H1 (cell line): ENCODE results near the gene UGT3A1. TPM values are rescaled to one million over a fixed set of nuclear protein-coding genes. Genes with fewer than 3 reads are reported as not detected.

ENCODE experiments used
- CTCF ChIA-PET: fragments of 300-600 bp; sonication (Branson Sonifier 250); formaldehyde crosslinking; loops from one replicate; lab custom pipeline; 2021; ENCODE audit not compliant: partially characterized antibody; lab: Charles Lee
- POLR2A ChIA-PET: fragments of 300-600 bp; sonication (Branson Sonifier 250); formaldehyde crosslinking; loops from one replicate; lab custom pipeline; 2021; ENCODE audit warnings: inconsistent platforms; ENCODE audit not compliant: partially characterized antibody; lab: Charles Lee
- DNase-seq, 2 experiments: peaks; one replicate each; pipeline versions ENCODE4 v3.0.0 to v3.0.0-alpha.2; 2010 to 2022; ENCODE audit warnings: low spot score in 2 of 2, low read depth in 1 of 2, mixed read lengths in 1 of 2
- FAIRE-seq: peaks from 2 replicates; lab custom pipeline; 2011; peaks lifted over from hg19 to GRCh38; lab: Jason Lieb, UNC
- H2AFZ ChIP-seq: 2 replicates; pipeline ENCODE4 v1.8.1; 2012; ENCODE audit warnings: low read length, inconsistent platforms
- H2AK5ac ChIP-seq: 2 replicates; pipeline ENCODE4 v1.6.1; 2013; ENCODE audit warnings: low read depth, low read length
- H2BK120ac ChIP-seq: replicated peaks from 2 replicates; pipeline ENCODE3; 2013; ENCODE audit warnings: low read depth, low read length, inconsistent platforms
- H2BK12ac ChIP-seq: 2 replicates; pipeline ENCODE4 v1.6.1; 2013; ENCODE audit warnings: low read depth, low read length
- H2BK15ac ChIP-seq: 2 replicates; pipeline ENCODE4 v1.6.1; 2013; ENCODE audit warnings: low read length
- H2BK20ac ChIP-seq: 2 replicates; pipeline ENCODE4 v1.6.1; 2013; ENCODE audit warnings: low read length
- H2BK5ac ChIP-seq: 2 replicates; pipeline ENCODE4 v1.6.1; 2013; ENCODE audit warnings: low read depth, low read length
- H3K14ac ChIP-seq: 2 replicates; pipeline ENCODE4 v1.6.1; 2013; ENCODE audit warnings: inconsistent platforms; ENCODE audit not compliant: insufficient read length
- H3K18ac ChIP-seq: 2 replicates; pipeline ENCODE4 v1.6.1; 2013; ENCODE audit warnings: low read length; ENCODE audit errors: extremely low read depth
- H3K23ac ChIP-seq: 2 replicates; pipeline ENCODE4 v1.6.1; 2013; ENCODE audit warnings: inconsistent platforms; ENCODE audit not compliant: insufficient read length
- H3K23me2 ChIP-seq: 2 replicates; pipeline ENCODE4 v1.6.1; 2013; ENCODE audit warnings: low read depth, low read length
- H3K27ac ChIP-seq: 2 replicates; pipeline ENCODE4 v1.6.1; 2011; ENCODE audit warnings: low read depth, low read length, inconsistent platforms
- H3K27me3 ChIP-seq, 4 experiments: replicated peaks in 1 of 4; 1 replicate in 1 of 4; 2 replicates in 3 of 4; pipeline versions ENCODE4 v1.6.1 to v1.8.1; 2011 to 2013; ENCODE audit warnings: low read length in 3 of 4, mild to moderate bottlenecking in 3 of 4, inconsistent platforms in 2 of 4, mixed read lengths in 2 of 4, moderate library complexity in 1 of 4; ENCODE audit not compliant: control insufficient read depth in 3 of 4, insufficient read depth in 3 of 4; ENCODE audit errors: extremely low read depth in 1 of 4
- H3K36me3 ChIP-seq, 4 experiments: 2 replicates each; pipeline versions ENCODE4 v1.6.1 to v1.8.1; 2011 to 2013; ENCODE audit warnings: mild to moderate bottlenecking in 4 of 4, low read length in 3 of 4, moderate library complexity in 2 of 4, control low read depth in 1 of 4, inconsistent platforms in 1 of 4; ENCODE audit not compliant: insufficient read depth in 4 of 4, control insufficient read depth in 2 of 4
- H3K4ac ChIP-seq: replicated peaks from 2 replicates; pipeline ENCODE3; 2013; ENCODE audit warnings: low read length, low read depth, mixed read lengths, inconsistent platforms; ENCODE audit not compliant: insufficient read length
- H3K4me1 ChIP-seq, 4 experiments: replicated peaks in 1 of 4; 1 replicate in 1 of 4; 2 replicates in 3 of 4; pipeline versions ENCODE4 v1.6.1 to v1.8.1; 2011 to 2013; ENCODE audit warnings: low read length in 3 of 4, inconsistent platforms in 2 of 4, mixed read lengths in 1 of 4; ENCODE audit not compliant: insufficient read depth in 4 of 4, control insufficient read depth in 3 of 4
- H3K4me2 ChIP-seq, 2 experiments: 2 replicates each; pipeline versions ENCODE4 v1.6.1 to v1.8.1; 2011 to 2013; ENCODE audit warnings: low read depth in 2 of 2, low read length in 2 of 2, control low read depth in 1 of 2, inconsistent platforms in 1 of 2, mild to moderate bottlenecking in 1 of 2; ENCODE audit not compliant: insufficient read depth in 1 of 2
- H3K4me3 ChIP-seq, 4 experiments: fragments of 200-600, 300-600 bp in 1 of 4; sonication (generic), shearing (Covaris generic), sonication (Bioruptor Twin) in 1 of 4; 2 replicates each; pipeline versions ENCODE4 v1.5.1 to v1.8.1; 2011 to 2016; ENCODE audit warnings: low read length in 4 of 4, low read depth in 3 of 4, control low read depth in 2 of 4, inconsistent platforms in 2 of 4, mild to moderate bottlenecking in 2 of 4, mixed read lengths in 1 of 4, moderate library complexity in 1 of 4; ENCODE audit not compliant: insufficient read depth in 2 of 4; ENCODE audit errors: extremely low read depth in 1 of 4
- H3K56ac ChIP-seq: replicated peaks from 2 replicates; pipeline ENCODE3; 2013; ENCODE audit warnings: low read depth, mild to moderate bottlenecking, mixed read lengths, low read length, inconsistent platforms; ENCODE audit not compliant: insufficient read length
- H3K79me1 ChIP-seq: 2 replicates; pipeline ENCODE4 v1.6.1; 2013; ENCODE audit warnings: low read depth, low read length, control low read depth
- H3K79me2 ChIP-seq, 2 experiments: 2 replicates each; pipeline versions ENCODE4 v1.6.1 to v1.8.1; 2012 to 2013; ENCODE audit warnings: low read length in 2 of 2, mild to moderate bottlenecking in 2 of 2, inconsistent platforms in 1 of 2; ENCODE audit not compliant: insufficient read depth in 2 of 2, control insufficient read depth in 1 of 2
- H3K9ac ChIP-seq, 4 experiments: replicated peaks in 1 of 4; 1 replicate in 1 of 4; 2 replicates in 3 of 4; pipeline versions ENCODE4 v1.6.1 to v1.8.1; 2011 to 2013; ENCODE audit warnings: low read depth in 3 of 4, low read length in 3 of 4, control low read depth in 2 of 4, mild to moderate bottlenecking in 2 of 4, moderate library complexity in 2 of 4, inconsistent platforms in 1 of 4; ENCODE audit errors: extremely low read depth in 1 of 4
- H3K9me3 ChIP-seq, 2 experiments: 2 replicates each; pipeline versions ENCODE4 v1.6.1 to v1.8.1; 2012 to 2013; ENCODE audit warnings: mild to moderate bottlenecking in 2 of 2, moderate library complexity in 2 of 2, control low read depth in 1 of 2, inconsistent platforms in 1 of 2, low read depth in 1 of 2, low read length in 1 of 2, mixed read lengths in 1 of 2; ENCODE audit not compliant: insufficient read depth in 2 of 2
- H4K20me1 ChIP-seq, 2 experiments: replicated peaks in 1 of 2; 2 replicates each; pipeline versions ENCODE3 to v1.8.1; 2011 to 2013; ENCODE audit warnings: inconsistent platforms in 2 of 2, low read length in 2 of 2, mild to moderate bottlenecking in 1 of 2; ENCODE audit not compliant: insufficient read depth in 2 of 2, control insufficient read depth in 1 of 2
- H4K5ac ChIP-seq: 2 replicates; pipeline ENCODE4 v1.6.1; 2013; ENCODE audit warnings: low read length, low read depth, mixed read lengths, inconsistent platforms; ENCODE audit not compliant: insufficient read length
- H4K8ac ChIP-seq: 2 replicates; pipeline ENCODE4 v1.8.0; 2013; ENCODE audit warnings: mild to moderate bottlenecking, moderate library complexity, low read length, inconsistent platforms; ENCODE audit not compliant: insufficient read depth; ENCODE audit errors: extremely low read depth
- H4K91ac ChIP-seq: replicated peaks from 2 replicates; pipeline ENCODE3; 2013; ENCODE audit warnings: low read length, mixed read lengths, inconsistent platforms; ENCODE audit not compliant: insufficient read length
- ATF3 ChIP-seq: IDR thresholded peaks from 2 replicates; pipeline ENCODE4 v1.6.1; 2011; ENCODE audit warnings: low read depth, mild to moderate bottlenecking, low read length; ENCODE audit not compliant: insufficient read depth
- JUND ChIP-seq: IDR thresholded peaks from 2 replicates; pipeline ENCODE4 v1.6.1; 2011; ENCODE audit warnings: mild to moderate bottlenecking, improper control_type of control experiment, low read length
- NANOG ChIP-seq: IDR thresholded peaks from 2 replicates; pipeline ENCODE4 v1.6.1; 2011; ENCODE audit warnings: low read length, low read depth, mild to moderate bottlenecking, inconsistent platforms; ENCODE audit not compliant: insufficient read depth, poor library complexity, severe bottlenecking
- SUZ12 ChIP-seq: fragments of 200-600 bp; sonication (generic); IDR thresholded peaks from 2 replicates; pipeline ENCODE4 v1.6.1; 2012; ENCODE audit warnings: mild to moderate bottlenecking, inconsistent platforms, low read length, moderate library complexity, mixed read lengths
- TEAD4 ChIP-seq: IDR thresholded peaks from 2 replicates; pipeline ENCODE4 v1.6.1; 2012; ENCODE audit warnings: low read depth, low read length, inconsistent platforms, mixed read lengths
- WGBS, 2 experiments: shearing (Covaris generic) in 1 of 2; methylation state at CpG; one replicate each; pipeline versions ENCODE4 v1.1.6 to v1.1.7; 2013 to 2015; ENCODE audit warnings: low lambda C conversion rate in 2 of 2, mixed read lengths in 2 of 2, inconsistent platforms in 1 of 2, low coverage in 1 of 2, missing lambda C conversion rate in 1 of 2; ENCODE audit not compliant: insufficient replicate concordance in 2 of 2, insufficient coverage in 1 of 2, insufficient read length in 1 of 2; ENCODE audit errors: extremely low coverage in 1 of 2, missing lambda C conversion rate in 1 of 2; 5-methylcytosine and 5-hydroxymethylcytosine counted together
- polyA plus RNA-seq, 7 experiments: library from polyadenylated mRNA; depleted of rRNA in 3 of 7; stranded (reverse) in 5 of 7; unstranded in 2 of 7; fragments of >200 nt in 5 of 7; fragments of 200-250 nt in 2 of 7; gene quantifications; 1 replicate in 5 of 7; 2 replicates in 1 of 7; 4 replicates in 1 of 7; pipeline versions ENCODE4 v1.2.1 to v1.2.3, GENCODE V29; 2011 to 2013; ENCODE audit warnings: missing spikeins in 2 of 7, mixed read lengths in 2 of 7
- total RNA-seq: library from RNA; stranded (reverse); fragmentation: NEBNext Ultra II Directional; extraction: Animal tissue kit (Norgen Biotek cat#: 25700); gene quantifications from 2 replicates; pipeline ENCODE4 v1.2.1, GENCODE V29; 2021

Gene UGT3A1
- total and polyA plus RNA-seq, 2 of the 8 experiments (the other 6 are each of a cell fraction or from before 2014, with no cell fraction given) = 2.4 to 3.4 TPM

- H3K36me3 ChIP-seq = no peaks in the 10 kb centered on the region
- no peaks in the 10 kb centered on the region; a peak in 1 of 7 replicates for H3K27me3 ChIP-seq
- H3K4me3 ChIP-seq = no peak overlapping the region
- no peak overlapping the region for H3K4ac ChIP-seq
- H2AFZ ChIP-seq = no peak overlapping the region
- no peak overlapping the region for H3K9ac ChIP-seq
- no peak overlapping the region for H2BK120ac ChIP-seq
- no peak overlapping the region for H2BK12ac ChIP-seq
- no peak overlapping the region for H2BK20ac ChIP-seq
- H4K20me1 ChIP-seq = no peaks in the 10 kb centered on the region
- no peak overlapping the region for H3K27ac ChIP-seq
- no peaks in the 10 kb centered on the region for H3K79me2 ChIP-seq
- H3K18ac ChIP-seq = no peak overlapping the region
- ChIA-PET CTCF (interaction anchor here (1.0 to 2.5 kb wide), 4 partner anchors 11 to 107 kb away, joined by 3 to 8 read pairs (median 4); no protein-coding TSS in a partner anchor), POLR2A (no interaction called here)
- H3K4me1 ChIP-seq = no peaks in the 10 kb centered on the region
- no peaks in the 10 kb centered on the region for H3K23me2 ChIP-seq
- H2BK5ac ChIP-seq = no peak overlapping the region
- DNase-seq (no peak), FAIRE-seq (no peak)
- no peak overlapping the region for H3K23ac ChIP-seq
- 77% methylated on average over 7 of the region's 7 CpGs; no CpG with 5 or more reads in 1 of the 2 experiments for WGBS, 2 experiments
- TF ChIP-seq NANOG = no peak
- no peak for TF ChIP-seq ATF3
- no peak for TF ChIP-seq TEAD4
- no peak for TF ChIP-seq JUND
- no peak for TF ChIP-seq SUZ12
- H4K8ac ChIP-seq = no peak overlapping the region
- H4K5ac ChIP-seq = no peak overlapping the region
- no peaks in the 10 kb centered on the region for H3K79me1 ChIP-seq
- H2AK5ac ChIP-seq = no peak overlapping the region
- H3K9me3 ChIP-seq = peaks cover 14% of the 10 kb centered on the region in 2 experiments
- H3K14ac ChIP-seq = no peak overlapping the region
- H2BK15ac ChIP-seq = no peak overlapping the region
- H3K4me2 ChIP-seq = no peak overlapping the region
- H4K91ac ChIP-seq = no peak overlapping the region
- no peak overlapping the region for H3K56ac ChIP-seq
Measured at GRCh38 chr5:35960328-35960727, 30.9 kb downstream of the UGT3A1 start.
